Kidney epithelial cell (primary cell): ENCODE measurements around the gene ZDHHC8. TPM values are rescaled to one million over a fixed set of nuclear protein-coding genes. Genes with fewer than 3 reads are reported as not detected.

ENCODE experiments used
- DNase-seq: peaks from one replicate; pipeline ENCODE4 v3.0.0-alpha.2; 2010; ENCODE audit warnings: low read depth
- H3K27me3 ChIP-seq: 2 replicates; pipeline ENCODE4 v1.6.0; 2011; ENCODE audit warnings: low read length; ENCODE audit not compliant: control insufficient read depth, insufficient read depth
- H3K36me3 ChIP-seq: 2 replicates; pipeline ENCODE4 v1.5.1; 2011; ENCODE audit warnings: low read length; ENCODE audit not compliant: control insufficient read depth, insufficient read depth
- H3K4me3 ChIP-seq: 2 replicates; pipeline ENCODE4 v1.5.1; 2011; ENCODE audit warnings: low read depth, mild to moderate bottlenecking, control low read depth, low read length
- CTCF ChIP-seq: IDR thresholded peaks from 2 replicates; pipeline ENCODE4 v1.5.1; 2011; ENCODE audit warnings: mild to moderate bottlenecking, moderate library complexity, low read length, control low read depth, inconsistent platforms; ENCODE audit not compliant: insufficient read depth, poor library complexity, severe bottlenecking
- total RNA-seq: library from RNA; depleted of rRNA; stranded (reverse); fragments of >200 nt; gene quantifications from 2 replicates; pipeline ENCODE4 v1.2.3, GENCODE V29; 2015

The ZDHHC8 gene
- total RNA-seq, 1 donor from 2014 or later, result 26.9 TPM

GRCh38 chr22:20094197-20094807, 37.3 kb upstream of the ZDHHC8 start:
- no peak for TF ChIP-seq CTCF
- no peak for DNase-seq
- no peak overlapping the region for H3K4me3 ChIP-seq
- peaks cover 2% of the 10 kb centered on the region for H3K36me3 ChIP-seq
- H3K27me3 ChIP-seq, result no peaks in the 10 kb centered on the region

GRCh38 chr22:20095521-20095920, 36.1 kb upstream of the ZDHHC8 start:
- H3K36me3 ChIP-seq, result peaks cover 3% of the 10 kb centered on the region

GRCh38 chr22:20096574-20097420, 34.8 kb upstream of the ZDHHC8 start:
- H3K36me3 ChIP-seq, result peaks cover 3% of the 10 kb centered on the region
- H3K27me3 ChIP-seq, result no peaks in the 10 kb centered on the region
- no peak for DNase-seq
- no peak for TF ChIP-seq CTCF
- no peak overlapping the region for H3K4me3 ChIP-seq

More at GRCh38 chr22:20095521-20095920, 36.1 kb upstream of the ZDHHC8 start:
- H3K4me3 ChIP-seq, result no peak overlapping the region
- no peak for TF ChIP-seq CTCF
- H3K27me3 ChIP-seq, result no peaks in the 10 kb centered on the region
- no peak for DNase-seq

- peaks cover 1% of the 10 kb centered on the region for H3K36me3 ChIP-seq
- DNase-seq, result no peak
- TF ChIP-seq CTCF, result no peak
- no peak overlapping the region for H3K4me3 ChIP-seq
- H3K27me3 ChIP-seq, result no peaks in the 10 kb centered on the region
Measured at GRCh38 chr22:20099099-20099711, 32.4 kb upstream of the ZDHHC8 start.

- peaks cover 6% of the 10 kb centered on the region for H3K36me3 ChIP-seq
- no peak overlapping the region for H3K4me3 ChIP-seq
- DNase-seq, result no peak
- no peak for TF ChIP-seq CTCF
- no peaks in the 10 kb centered on the region for H3K27me3 ChIP-seq
Measured at GRCh38 chr22:20101638-20102037, 30.0 kb upstream of the ZDHHC8 start.
